GM21717 (cell line): ENCODE data around the gene SLC18A2.

Source experiments
- ATAC-seq: cut with Tn5 transposase; IDR thresholded peaks from one replicate; pipeline ENCODE4 v1.9.1; 2021; ENCODE audit warnings: mild to moderate bottlenecking, moderate library complexity; ENCODE audit not compliant: unreplicated experiment

SLC18A2 gene

GRCh38 chr10:117306674-117307073, 65.8 kb downstream of the SLC18A2 start:
- no peak for ATAC-seq

GRCh38 chr10:117311261-117311660, 70.3 kb downstream of the SLC18A2 start:
- ATAC-seq: no peak

- ATAC-seq: no peak
Observed at GRCh38 chr10:117312430-117312829, 71.5 kb downstream of the SLC18A2 start.

GRCh38 chr10:117313641-117314040, 72.7 kb downstream of the SLC18A2 start:
- ATAC-seq: no peak

- no peak for ATAC-seq
Observed at GRCh38 chr10:117316701-117317100, 75.8 kb downstream of the SLC18A2 start.

- ATAC-seq: no peak
Observed at GRCh38 chr10:117318909-117319308, 78.0 kb downstream of the SLC18A2 start.

GRCh38 chr10:117320050-117320665, 79.2 kb downstream of the SLC18A2 start:
- no peak for ATAC-seq

- no peak for ATAC-seq
Observed at GRCh38 chr10:117322260-117322659, 81.3 kb downstream of the SLC18A2 start.

GRCh38 chr10:117324367-117324766, 83.5 kb downstream of the SLC18A2 start:
- no peak for ATAC-seq

- ATAC-seq: no peak
Observed at GRCh38 chr10:117327262-117327661, 86.3 kb downstream of the SLC18A2 start.
